ENCODE data around the gene ORM2.

GRCh38 chr9:114348906-114349482 lies 19.3 kb downstream of the ORM2 start:
- TF ChIP-seq TAF1 (IDR thresholded peaks at IDR 0.05; ENCODE audit: low read depth, low read length) (no peak), POLR2A (IDR thresholded peaks at IDR 0.05; ENCODE audit: low read depth, low read length) (no peak; the same call in 1 of the 2 replicates), POLR2AphosphoS5 (IDR thresholded peaks at IDR 0.05; ENCODE audit: low read depth, low read length) (no peak; the same call in 1 of the 2 replicates)

Measured in GM12891 (cell line).